NCI-H2196 (cell line): ENCODE results near the gene FAM217B.

Experiments used
- DNase-seq: peaks from one replicate; lab custom pipeline; 2025; ENCODE audit not compliant: unreplicated experiment; lab: John Stamatoyannopoulos, UW

FAM217B gene, protein sequence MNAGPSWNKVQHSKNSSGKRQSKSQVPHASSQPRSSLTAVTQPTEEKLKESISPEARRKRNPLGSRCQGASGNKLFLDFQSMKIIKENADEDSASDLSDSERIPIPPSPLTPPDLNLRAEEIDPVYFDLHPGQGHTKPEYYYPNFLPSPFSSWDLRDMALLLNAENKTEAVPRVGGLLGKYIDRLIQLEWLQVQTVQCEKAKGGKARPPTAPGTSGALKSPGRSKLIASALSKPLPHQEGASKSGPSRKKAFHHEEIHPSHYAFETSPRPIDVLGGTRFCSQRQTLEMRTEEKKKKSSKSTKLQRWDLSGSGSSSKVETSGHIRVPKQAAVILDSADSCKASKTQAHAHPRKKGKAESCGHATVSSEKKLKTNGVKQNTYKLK

DNA sequence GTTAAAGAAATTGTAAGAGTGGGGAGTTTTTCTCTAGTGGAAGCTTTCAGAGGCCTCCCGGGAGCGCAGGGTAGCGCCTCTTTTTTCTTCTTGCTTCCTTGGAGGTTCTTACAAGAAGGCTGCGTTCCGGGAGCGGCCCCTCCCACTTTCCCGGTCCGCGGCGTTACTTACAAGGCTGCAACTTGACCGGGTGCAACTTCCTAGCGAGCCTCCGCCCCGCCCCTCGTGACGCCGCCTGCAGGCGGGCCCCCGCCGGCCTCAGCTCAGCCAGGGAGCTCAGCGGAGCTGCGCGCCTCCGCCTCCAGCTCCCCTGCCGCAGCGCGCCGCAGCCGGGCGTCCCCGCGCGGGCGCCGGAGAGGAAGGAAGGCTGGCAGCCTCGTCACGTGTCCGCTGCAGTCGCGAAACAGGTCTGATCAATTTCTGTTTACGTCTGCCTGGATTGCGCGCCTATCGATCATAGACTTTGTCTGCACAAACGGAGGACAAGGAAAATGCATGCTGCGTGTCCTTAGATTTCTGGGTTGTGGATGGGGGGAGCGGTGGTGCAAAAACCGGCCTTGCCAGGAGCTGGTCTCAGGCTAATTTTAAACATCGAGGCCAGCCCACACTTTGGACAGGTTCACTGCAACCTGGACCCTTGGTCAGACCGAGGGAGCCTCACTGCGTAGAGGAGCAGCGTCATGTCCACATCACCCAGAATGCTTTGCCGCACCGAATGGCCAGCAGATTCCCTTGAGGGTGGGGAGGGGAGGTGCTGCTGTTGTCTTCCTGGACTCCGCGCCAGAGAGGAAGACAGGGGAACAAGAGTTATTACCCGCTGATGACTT, at the start of gene FAM217B, which contains the start of gene PPP1R3D:
Gene FAM217B, plus strand, starts transcription at position 261 of the 827 bp plus-strand sequence. CDS start 3,555 bp downstream, outside the sequence.
Gene PPP1R3D, minus strand, starts transcription at position 177 of the 827 bp plus-strand sequence. CDS start 374 bp downstream, outside the sequence.
- DNase-seq = peak; percentile 93

DNA sequence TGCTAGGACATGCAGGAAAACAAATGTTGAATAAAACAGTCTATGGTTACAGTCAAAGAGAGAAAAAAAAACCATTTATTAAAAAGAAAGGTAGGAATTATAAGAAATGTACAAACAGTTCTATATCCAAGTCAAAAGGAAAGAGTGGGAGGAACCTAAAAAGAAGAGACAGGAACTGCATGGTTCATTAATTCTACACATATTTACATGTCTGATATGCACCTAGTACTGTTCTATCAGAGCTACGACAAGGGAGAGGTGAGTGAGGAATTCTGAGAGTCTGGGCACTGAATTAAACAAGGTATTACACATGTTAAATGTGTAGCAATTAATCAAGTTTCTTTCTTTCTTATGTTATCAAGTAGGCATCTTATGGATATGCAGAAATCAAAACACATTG, 48.6 kb upstream of the FAM217B start:
- DNase-seq = no peak

DNA sequence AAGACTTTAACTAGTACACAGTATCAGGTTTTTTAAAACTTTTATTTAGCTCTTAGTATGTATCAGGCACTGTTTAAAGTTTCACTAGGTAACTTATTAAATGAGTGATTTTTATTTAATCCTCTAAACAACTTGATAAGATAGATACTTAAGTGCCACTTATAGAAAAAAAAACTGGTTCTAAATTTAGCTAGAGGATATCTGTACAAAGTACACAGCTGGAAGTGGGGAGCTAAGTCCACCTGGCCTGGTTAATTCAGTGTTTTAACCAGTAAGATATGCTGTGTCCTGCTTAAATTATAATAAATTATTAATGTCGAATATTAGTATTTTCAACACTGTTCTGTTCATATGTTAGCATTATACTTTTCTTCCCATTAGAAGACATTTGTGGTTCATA, 44.3 kb upstream of the FAM217B start:
- no peak for DNase-seq

DNA sequence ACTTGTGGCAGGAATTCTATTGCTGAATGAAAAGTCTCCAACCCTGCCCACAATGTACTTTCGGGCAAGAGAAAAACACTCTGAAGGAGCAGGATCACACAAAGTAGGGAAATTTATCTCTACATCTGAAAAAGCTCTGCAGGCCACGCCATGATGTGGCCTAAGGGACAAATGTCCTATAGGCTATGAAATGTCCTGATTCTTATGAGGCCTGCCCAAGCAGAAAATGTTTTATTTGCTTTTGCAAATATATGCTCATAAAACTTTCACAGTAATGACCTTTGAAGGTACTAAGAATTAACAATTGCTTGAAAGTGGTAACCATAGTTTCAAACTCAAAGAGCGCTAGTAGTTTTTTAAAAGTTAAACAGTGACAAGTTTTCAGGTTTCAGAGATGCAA, 37.7 kb upstream of the FAM217B start:
- DNase-seq = no peak

DNA sequence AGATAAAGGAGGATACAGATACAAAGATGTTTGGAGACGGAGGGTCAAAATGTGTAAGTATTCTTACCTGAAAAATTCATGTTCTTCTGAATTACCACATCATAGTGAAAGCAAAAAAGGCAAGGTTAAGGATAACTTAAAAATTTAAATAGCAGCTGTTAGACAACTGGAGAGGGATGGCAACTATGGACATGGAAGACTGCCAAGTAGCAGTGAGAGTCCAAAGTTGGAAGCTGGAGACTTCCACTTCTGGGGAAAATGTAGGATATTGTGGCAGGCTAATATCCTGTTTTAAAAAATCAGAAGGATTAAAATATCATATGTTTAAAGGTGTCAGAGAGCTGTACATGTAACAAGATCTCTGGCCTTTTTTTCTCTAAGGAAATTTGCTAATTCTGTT, 36.6 kb upstream of the FAM217B start:
- no peak for DNase-seq

DNA sequence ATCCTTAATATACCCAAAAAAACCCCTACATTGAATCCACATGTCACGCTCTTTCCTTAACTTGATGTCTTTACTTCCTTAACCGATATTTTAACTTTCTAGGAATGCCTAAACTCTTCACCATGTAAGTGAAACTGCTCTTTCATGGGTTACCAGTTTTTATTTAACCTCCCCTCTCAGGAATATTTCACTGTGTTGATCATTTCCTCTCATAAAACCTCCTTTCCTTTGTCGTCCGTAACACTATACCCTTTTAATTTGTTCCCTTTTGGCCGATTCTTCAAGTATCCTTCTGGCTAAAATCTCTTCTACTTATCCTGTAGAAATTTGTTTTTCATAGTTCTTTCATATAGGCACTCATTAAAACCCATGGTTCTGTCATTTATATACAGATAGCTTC, 31.3 kb upstream of the FAM217B start:
- DNase-seq = no peak

DNA sequence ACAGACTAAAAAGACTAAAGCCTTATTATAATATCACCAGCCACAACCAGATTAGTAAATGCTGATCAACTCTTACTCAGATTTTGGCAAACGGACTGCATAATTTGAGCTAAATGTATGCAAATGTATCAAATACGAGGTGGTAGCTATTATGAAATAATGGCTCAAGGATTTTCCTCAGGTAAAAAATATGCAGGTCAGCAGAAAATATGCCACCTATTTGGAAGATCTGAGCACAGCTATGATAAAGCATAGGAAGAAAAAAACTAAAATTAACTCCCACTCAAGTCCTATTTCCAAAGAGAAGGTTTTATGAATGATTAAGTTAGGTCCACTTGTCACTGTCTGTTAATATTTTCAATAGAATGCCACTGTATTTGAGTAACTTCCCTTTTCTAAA, 29.1 kb upstream of the FAM217B start:
- no peak for DNase-seq

DNA sequence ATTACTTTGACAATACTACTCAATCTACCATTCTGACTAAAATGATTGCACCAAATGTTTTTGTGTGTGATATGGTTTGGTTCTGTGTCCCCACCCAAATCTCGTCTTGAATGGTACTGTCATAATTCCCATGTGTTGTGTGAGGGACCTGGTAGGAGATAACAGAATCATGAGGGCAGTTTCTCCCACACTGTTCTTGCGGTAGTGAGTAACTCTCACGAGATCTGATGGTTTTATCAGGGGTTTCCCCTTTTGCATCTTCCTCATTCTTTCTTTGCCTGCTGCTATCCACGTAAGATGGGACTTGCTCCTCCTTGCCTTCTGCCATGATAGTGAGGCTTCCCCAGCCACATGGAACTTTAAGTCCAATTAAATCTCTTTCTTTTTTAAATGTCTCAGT, 27.6 kb upstream of the FAM217B start:
- DNase-seq = no peak

DNA sequence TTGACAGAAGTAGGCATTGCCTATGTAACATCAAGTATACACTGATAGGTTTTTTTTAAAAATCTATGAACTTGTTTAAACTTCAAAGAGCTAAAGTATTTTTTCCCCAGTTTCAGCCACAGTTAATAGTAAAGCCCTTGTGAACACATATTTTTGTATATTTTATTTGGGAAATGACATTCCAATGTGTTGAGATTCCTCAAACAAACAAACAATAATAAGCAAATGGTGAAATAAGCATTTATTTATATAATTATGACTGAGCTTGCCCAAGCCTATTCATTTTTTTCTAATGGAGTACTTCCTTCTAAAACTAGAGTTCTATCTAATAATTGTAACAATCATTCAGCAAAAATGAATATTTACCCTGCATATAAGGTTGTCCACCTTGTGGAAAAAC, 19.2 kb upstream of the FAM217B start:
- no peak for DNase-seq

DNA sequence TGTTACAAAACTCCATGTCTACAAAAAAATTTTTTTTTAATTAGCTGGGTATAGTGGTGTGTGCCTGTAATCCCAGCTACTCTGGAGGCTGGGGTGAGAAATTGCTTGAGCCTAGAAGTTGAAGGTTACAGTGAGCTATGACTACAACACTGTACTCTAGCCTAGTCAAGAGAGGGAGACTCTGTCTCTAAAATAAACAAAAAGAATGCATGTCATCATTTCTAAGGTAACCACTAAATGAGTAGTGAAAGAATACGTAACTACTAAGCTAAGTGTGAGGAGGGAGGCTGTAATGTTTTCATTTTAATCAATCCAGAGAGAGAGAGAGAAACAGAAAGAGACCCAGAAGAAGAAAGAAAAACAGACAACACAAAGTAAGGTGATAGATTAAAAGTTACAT, 16.7 kb upstream of the FAM217B start:
- no peak for DNase-seq

DNA sequence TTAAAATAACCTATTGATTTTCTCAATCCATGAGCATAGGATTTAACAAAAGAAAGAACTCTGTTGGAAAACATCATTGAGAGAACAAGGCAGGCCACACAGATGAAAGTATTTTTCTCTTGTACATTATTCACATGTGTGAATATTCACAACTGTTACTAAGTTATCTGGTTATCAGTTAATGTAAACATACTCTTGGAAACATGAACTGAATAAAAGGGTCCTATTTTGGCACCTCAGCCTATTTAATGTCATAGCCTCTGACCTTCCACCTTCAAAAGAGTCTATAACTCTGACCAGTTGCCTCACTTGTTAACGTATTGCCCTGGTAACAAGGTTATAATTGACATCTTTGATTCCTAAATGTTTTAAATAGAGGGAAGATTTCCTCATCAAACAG, 14.8 kb upstream of the FAM217B start:
- DNase-seq = no peak

DNA sequence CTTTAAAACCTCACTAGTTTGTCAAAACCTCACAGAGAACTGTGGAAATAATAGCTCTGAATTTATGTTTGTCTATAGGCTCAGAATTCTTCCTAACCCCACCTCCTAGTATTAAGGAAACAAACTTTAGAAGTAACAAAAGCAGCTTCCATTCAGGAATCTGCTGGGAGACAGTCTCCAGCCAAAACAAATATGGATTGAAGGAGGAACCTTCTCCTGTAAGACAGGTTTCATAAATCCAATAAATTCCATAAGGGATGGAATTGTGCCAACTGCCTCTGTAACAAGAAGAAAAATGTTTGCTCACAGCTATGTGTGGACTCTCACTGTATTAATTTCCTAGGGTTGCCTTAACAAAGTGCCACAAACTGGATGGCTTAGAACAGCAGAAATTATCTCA, 14.3 kb upstream of the FAM217B start:
- peak; percentile 33 for DNase-seq

DNA sequence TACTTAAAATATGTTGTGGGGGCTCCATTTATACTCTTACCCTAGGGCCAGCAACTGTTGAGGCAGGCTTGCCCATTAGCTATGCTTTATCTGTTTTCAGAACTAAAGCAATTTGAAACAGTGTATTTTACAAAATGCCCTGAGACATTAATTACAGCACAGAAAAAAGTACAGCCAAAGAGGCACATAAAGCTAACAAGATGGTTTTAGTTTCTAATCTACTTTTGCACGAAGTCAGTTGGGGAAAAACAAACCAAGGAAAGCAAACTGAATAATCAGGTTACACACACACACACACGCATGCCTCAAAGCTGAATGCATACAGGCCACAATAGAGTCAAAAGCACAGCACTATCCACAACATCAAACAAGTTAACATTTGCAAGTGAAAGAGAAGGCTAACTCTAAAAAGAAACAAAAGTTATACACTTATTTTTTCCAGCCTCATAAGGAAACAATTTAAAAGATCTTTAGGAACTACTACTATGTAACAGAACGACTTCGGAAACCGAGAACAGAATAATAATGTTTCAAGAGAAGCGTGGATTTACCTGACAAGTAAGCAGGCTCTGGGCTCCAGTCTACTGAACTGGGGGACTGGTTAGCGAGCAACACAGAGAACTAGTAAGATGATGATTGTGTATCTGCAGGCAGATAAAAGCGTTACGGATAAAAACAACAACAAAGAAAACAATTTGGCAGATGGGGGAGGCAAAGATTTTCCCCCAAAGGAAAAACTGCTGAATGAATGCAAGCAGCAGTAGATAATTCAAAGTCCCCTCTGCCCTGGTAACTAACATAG, 8.5 kb upstream of the FAM217B start:
- DNase-seq = no peak

DNA sequence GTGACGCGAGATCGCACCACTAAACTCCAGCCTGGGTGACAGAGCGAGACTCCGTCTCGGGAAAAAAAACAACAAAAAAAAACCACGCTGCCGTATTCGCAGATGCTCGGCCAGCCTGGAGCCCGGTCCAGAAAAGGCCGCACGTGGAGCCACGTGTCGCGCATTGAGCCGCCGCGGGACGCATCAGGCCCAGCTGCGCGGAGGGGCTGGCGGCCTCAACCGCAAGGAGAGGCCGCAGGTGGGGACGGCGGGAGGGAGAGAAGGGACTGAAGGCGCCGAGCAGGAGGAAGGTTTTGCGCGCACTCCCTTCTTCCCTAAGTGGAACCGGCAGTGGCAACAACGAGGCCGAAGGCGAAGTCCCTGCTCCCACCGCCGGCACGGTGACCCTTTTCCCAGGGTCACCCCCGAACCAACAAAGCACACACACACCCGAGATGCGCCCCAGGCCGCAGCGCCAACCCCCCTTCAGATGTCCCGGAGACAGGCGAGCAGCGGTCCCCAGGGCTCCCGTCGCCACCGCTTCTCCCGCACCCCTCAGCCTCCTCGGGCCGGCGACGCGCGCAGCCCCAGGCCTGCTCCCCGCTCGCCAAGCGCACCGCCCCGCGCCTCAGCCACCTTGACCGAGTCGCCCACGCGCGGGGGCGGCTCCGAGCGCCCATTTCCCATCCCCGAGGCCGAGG, 7.4 kb upstream of the FAM217B start:
- DNase-seq = no peak

DNA sequence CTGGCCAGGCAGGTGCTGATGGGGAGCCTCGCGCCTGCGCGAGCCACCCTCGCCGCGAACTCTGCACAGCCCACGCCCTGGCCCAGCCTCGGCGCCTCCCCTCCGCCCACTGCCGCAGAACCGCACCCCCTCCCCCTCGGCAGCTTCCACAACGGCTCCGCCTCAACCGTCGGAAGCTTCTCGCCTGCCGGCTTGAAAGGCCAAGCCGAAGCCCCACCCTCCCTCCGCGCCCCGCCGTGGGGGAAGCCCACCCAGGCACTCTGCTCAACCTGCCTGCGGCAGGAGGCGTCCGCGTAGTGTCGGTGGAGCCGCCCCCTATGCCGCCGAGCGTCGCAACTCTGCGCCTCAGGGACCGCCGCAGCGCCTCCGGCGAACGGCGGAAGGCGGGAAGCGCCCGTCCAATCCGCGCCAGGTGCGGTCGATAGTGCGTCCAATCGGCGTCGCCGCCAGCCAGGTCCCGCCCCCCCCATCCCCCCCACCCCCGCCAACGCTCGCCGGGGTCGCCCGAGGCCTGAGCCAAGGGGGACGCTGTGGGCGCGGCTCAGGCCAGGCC, 6.8 kb upstream of the FAM217B start, which contains the start of gene SYCP2:
Gene SYCP2, minus strand, starts transcription at position 342 of the 553 bp plus-strand sequence. CDS start 11,224 bp downstream, outside the sequence.
- DNase-seq = no peak

DNA sequence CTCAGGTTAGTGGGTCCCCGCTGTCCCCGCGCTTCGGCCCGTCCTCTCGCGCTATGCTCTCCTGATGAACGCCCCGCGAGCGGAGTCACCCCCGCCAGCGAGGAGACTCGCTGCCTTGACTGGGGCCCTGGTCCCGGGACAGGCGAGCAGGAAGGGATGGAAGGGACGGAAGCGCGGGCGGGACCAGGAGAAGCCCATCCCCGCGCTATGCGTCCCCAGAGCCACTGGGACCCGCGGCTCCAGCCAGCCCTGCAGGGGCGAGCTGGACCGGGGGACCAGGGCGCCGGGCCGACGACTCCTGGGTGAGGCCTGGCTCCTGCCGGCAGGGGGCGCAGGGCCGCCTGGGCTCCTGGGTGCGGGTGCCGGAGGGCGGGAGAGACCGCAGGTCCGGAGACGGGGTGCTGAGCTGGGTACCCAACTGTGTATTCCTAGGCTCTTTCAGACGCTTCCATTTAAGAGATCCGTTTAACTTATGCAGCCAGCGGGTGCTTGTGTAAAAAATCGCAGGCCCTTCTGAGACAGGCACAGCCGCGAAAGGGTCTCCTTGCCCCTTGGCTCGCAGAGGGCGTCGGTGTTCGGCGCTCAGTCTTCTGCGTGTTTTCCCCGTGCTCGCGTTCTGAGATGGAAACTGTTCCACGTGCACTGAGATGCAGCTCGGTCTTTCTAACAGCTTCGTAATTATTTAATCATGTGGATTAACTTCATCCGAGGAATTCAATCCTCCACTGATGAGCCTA, 6.2 kb upstream of the FAM217B start:
- peak; percentile 37 for DNase-seq

DNA sequence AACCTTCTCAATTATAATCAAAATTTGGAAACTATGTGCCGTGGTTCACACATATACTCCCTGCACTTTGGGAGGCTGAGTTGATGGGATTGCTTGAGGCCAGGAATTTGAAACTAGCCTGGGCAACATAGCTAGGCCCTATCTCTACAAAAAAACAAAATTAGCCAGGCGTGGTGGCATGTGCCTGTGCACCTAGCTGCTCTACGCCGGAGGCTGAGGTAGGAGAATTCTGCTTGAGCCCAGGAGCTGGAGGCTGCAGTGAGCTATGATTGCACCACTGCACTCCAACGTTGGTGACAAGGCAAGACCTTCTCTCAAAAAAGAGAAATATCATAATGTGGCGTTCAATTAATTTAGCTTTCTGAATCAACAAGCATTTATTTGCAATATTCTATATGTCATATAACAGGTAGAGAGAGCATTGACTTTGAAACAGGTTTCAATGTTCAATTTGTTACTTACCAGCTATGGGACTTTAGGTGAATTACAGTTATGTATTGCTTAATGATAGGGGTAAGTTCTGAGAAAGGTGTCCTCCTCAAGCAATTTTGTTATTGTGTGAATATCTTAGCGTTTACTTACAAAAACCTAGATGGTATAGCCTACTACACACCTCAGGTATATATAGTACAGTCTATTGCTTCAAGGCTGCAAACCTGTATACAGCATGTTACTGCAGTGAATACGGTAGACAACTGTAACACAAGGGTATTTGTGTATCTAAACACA, 4.6 kb upstream of the FAM217B start:
- DNase-seq = no peak

DNA sequence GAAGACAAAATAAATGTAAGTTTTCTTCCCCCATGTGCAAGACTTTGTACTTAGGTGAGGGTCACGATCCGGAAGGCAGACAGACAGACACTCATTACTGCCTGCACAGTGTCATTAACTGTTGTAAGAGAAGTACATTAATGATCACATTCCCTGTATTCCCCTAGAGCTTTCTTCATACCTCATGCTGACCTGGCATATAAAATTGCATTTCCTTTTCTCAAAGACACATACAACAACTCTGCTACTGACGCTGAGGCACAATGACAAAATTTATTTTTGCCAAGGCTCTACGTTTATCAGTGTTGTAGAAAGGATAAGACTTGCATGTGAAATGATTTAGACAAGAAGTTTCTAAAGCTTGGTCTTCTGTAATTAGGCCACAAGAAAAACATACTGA, 3.8 kb upstream of the FAM217B start:
- DNase-seq = no peak

DNA sequence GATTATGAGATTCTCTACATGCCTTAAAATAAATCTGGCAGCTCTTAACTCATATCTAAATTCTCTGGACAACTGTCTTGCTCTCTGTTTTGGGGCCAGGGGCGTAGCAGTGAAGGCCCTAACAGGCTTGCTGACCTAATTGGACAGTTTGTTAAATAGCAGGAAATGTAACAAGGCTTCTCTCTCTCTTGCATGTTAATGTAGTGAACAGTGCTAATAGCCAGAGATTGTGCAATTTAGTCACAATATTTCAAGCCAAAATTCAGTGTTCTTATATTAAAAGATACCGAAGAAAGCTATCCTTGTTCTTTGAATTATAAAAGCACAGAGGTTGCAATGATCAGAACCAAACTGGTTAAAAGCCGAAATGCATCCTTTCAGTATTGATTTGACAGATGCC, 3.0 kb upstream of the FAM217B start:
- DNase-seq = no peak
